Spleen (tissue), 11 donors: ENCODE data around the gene ATM. TPM values are rescaled to one million over a fixed set of nuclear protein-coding genes. Genes with fewer than 3 reads are reported as not detected.
"Not testable (repeated sequence)": the region's sequence is repeated elsewhere in the genome, so short reads cannot be mapped to it uniquely, and the experiment has no call there.

ENCODE experiments used
- DNase-seq: peaks from one replicate; pipeline ENCODE4 v3.0.0-alpha.2; 2020
- H3K27ac ChIP-seq, 8 donors: fragments of 200-600 bp; sonication (generic) in 7 of 8; 1 replicate in 4 of 8; 2 replicates in 4 of 8; pipeline versions ENCODE4 v1.5.0 to v1.8.0; 2016 to 2021; ENCODE audit warnings: inconsistent platforms in 4 of 8, mild to moderate bottlenecking in 4 of 8, moderate library complexity in 1 of 8
- H3K27me3 ChIP-seq, 7 donors: fragments of 200-600 bp; sonication (generic) in 6 of 7; replicated peaks in 1 of 7; 1 replicate in 4 of 7; 2 replicates in 3 of 7; pipeline versions ENCODE4 v1.5.0 to v1.8.0; 2016 to 2021; ENCODE audit warnings: inconsistent platforms in 3 of 7, mild to moderate bottlenecking in 1 of 7
- H3K36me3 ChIP-seq, 6 donors: fragments of 200-600 bp; sonication (generic) in 5 of 6; 1 replicate in 4 of 6; 2 replicates in 2 of 6; pipeline versions ENCODE4 v1.5.0 to v1.8.0; 2016 to 2021; ENCODE audit warnings: inconsistent platforms in 2 of 6
- H3K4me1 ChIP-seq, 6 donors: fragments of 200-600 bp; sonication (generic) in 5 of 6; 1 replicate in 3 of 6; 2 replicates in 3 of 6; pipeline versions ENCODE4 v1.5.0 to v1.8.0; 2016 to 2021; ENCODE audit warnings: inconsistent platforms in 3 of 6
- H3K4me3 ChIP-seq, 8 donors: fragments of 200-600 bp; sonication (generic) in 7 of 8; 1 replicate in 4 of 8; 2 replicates in 4 of 8; pipeline versions ENCODE4 v1.5.0 to v1.8.0; 2016 to 2021; ENCODE audit warnings: inconsistent platforms in 4 of 8, mild to moderate bottlenecking in 4 of 8, moderate library complexity in 2 of 8
- H3K9me3 ChIP-seq, 8 donors: fragments of 200-600 bp; sonication (generic) in 7 of 8; 1 replicate in 4 of 8; 2 replicates in 4 of 8; pipeline versions ENCODE4 v1.5.0 to v1.8.0; 2016 to 2021; ENCODE audit warnings: inconsistent platforms in 4 of 8
- POLR2A ChIP-seq, 3 donors: fragments of 450-650 bp; IDR thresholded peaks; one replicate each; pipeline ENCODE4 v1.5.1; 2017; ENCODE audit warnings: antibody characterized with exemption in 3 of 3, mild to moderate bottlenecking in 1 of 3
- POLR2AphosphoS5 ChIP-seq, 3 donors: sonication (generic); formaldehyde crosslinking; IDR thresholded peaks; one replicate each; pipeline ENCODE4 v1.5.1; 2017; ENCODE audit warnings: antibody characterized with exemption in 3 of 3
- WGBS, 5 donors: extraction: QIAGEN DNeasy Blood & Tissue Kit in 3 of 5; methylation state at CpG; one replicate each; pipeline versions ENCODE4 v1.1.5 to v1.1.7; 2013 to 2018; 5-methylcytosine and 5-hydroxymethylcytosine counted together
- intact Hi-C: fragments of 100-400 bp; cut with DNase I; formaldehyde crosslinking; loops from one replicate; pipeline ENCODE4 v1.15.0; 2023; ENCODE audit warnings: low total_unique reads
- polyA plus RNA-seq, 3 donors: library from polyadenylated mRNA; stranded (reverse); fragments of 200-250 nt; gene quantifications; one replicate each; pipeline ENCODE4 v1.2.1, GENCODE V29; 2013
- total RNA-seq, 7 donors: library from RNA; depleted of rRNA in 3 of 7; stranded (reverse); fragments of >200 nt in 3 of 7; fragmentation: NEBNext Ultra II Directional in 4 of 7; extraction: Animal tissue kit (Norgen Biotek cat#: 25700) in 4 of 7; gene quantifications; one replicate each; pipeline versions ENCODE4 v1.1.0 to v1.2.1, GENCODE V29; 2016 to 2021
- TF ChIP-seq, protein P1 (sequence below), 11 experiments: fragments of 200-600 bp in 7 of 11; fragments of 450-650 bp in 4 of 11; sonication (generic) in 4 of 11; IDR thresholded peaks in 8 of 11; conservative IDR thresholded peaks in 3 of 11; 1 replicate in 7 of 11; 2 replicates in 4 of 11; pipeline versions ENCODE4 v1.4.0 to v1.8.0; 2016 to 2021; ENCODE audit warnings: antibody characterized with exemption in 11 of 11, inconsistent platforms in 4 of 11, mild to moderate bottlenecking in 1 of 11
- donor health status: healthy with polysubstance abuse.
- donor health status: DM: no; HTN: no; CAD: no; lungs with moderate emphysema.
- donor health status: DM: no; HTN: no; CAD: no.
- donor health status: Bipolar disorder and iron deficiency.
- donor health status: healthy.
- donor health status: DM: no; HTN: no; CAD: no.
- donor health status: DM: yes; HTN: yes; CAD: no.

ATM gene
- total and polyA plus RNA-seq, 10 donors = 33.1 to 408 (median 228) TPM

- intact Hi-C loops = no loop called here
- Histone ChIP-seq H3K9me3 (peaks cover 0 to 19% (median 11%) of the 10 kb centered on the region in 8 donors), H3K36me3 (peaks cover 0 to 83% (median 31%) of the 10 kb centered on the region in 6 donors), H3K27me3 (no peaks in the 10 kb centered on the region), H3K4me1 (no peaks in the 10 kb centered on the region), H3K27ac (no peak overlapping the region), H3K4me3 (no peak overlapping the region)
- WGBS, 5 donors = 69 to 97% (median 85%) methylated on average over 5 of the region's 5 CpGs
- no peak for DNase-seq
- no peak for TF ChIP-seq POLR2A (IDR thresholded peaks at IDR 0.05)
- no peak for TF ChIP-seq POLR2AphosphoS5 (IDR thresholded peaks at IDR 0.05)
- TF ChIP-seq, protein P1, sequence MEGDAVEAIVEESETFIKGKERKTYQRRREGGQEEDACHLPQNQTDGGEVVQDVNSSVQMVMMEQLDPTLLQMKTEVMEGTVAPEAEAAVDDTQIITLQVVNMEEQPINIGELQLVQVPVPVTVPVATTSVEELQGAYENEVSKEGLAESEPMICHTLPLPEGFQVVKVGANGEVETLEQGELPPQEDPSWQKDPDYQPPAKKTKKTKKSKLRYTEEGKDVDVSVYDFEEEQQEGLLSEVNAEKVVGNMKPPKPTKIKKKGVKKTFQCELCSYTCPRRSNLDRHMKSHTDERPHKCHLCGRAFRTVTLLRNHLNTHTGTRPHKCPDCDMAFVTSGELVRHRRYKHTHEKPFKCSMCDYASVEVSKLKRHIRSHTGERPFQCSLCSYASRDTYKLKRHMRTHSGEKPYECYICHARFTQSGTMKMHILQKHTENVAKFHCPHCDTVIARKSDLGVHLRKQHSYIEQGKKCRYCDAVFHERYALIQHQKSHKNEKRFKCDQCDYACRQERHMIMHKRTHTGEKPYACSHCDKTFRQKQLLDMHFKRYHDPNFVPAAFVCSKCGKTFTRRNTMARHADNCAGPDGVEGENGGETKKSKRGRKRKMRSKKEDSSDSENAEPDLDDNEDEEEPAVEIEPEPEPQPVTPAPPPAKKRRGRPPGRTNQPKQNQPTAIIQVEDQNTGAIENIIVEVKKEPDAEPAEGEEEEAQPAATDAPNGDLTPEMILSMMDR (IDR thresholded peaks at IDR 0.05 in 8 of 11, conservative IDR thresholded peaks at IDR 0.05 in 3 of 11) = no peak
These were observed 146.2 kb downstream of the ATM start for GRCh38 chr11:108369064-108369463.

DNA sequence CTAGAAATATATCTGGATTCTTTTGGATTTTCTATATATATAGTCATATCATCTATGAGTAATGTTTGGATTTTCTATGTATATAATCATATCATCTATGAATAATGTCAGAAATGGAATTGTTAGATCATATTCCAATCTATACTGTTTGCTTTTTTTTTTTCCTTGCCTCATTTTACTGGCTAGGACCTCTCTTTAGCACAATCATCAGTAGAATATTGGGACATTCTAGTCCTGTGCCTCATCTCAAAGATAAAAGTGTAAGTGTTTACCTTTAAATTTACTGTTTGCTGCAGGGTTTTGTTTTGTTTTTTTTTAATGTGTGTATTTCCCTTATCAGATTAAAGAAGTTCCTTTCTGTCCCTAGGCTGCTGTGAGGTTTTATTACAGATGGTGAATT, 147.4 kb downstream of the ATM start:
- Histone ChIP-seq H3K27me3 (no peaks in the 10 kb centered on the region), H3K4me1 (no peaks in the 10 kb centered on the region), H3K4me3 (no peak overlapping the region), H3K36me3 (peaks cover 0 to 70% (median 23%) of the 10 kb centered on the region in 6 donors), H3K9me3 (peaks cover 0 to 22% (median 12%) of the 10 kb centered on the region in 8 donors), H3K27ac (no peak overlapping the region)
- intact Hi-C loops = no loop called here
- TF ChIP-seq POLR2A (IDR thresholded peaks at IDR 0.05) = no peak
- TF ChIP-seq POLR2AphosphoS5 (IDR thresholded peaks at IDR 0.05) = no peak
- no peak for DNase-seq

DNA sequence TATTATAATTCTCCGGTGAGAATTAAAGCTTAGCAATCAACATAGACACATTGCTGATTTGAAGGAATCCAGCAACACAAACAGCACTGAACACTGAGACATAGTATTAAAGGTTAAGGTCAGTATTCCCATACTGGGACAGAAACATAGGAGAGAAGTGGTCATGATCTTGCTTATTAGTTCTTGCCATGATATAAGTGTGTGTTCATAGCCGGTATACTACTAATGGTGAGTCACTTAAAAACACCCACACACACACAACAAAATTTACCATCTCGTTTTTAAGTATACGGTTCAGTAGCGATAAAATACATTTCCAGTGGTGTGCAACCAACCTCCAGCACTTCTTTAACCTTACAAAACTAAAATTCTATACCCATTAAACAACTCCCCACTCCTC, 148.1 kb downstream of the ATM start:
- WGBS, 5 donors = 74 to 79% (median 77%) methylated on average over 5 of the region's 5 CpGs
- H3K27me3 ChIP-seq = no peaks in the 10 kb centered on the region
- no peak for TF ChIP-seq POLR2AphosphoS5 (IDR thresholded peaks at IDR 0.05)
- TF ChIP-seq POLR2A (IDR thresholded peaks at IDR 0.05) = no peak
- TF ChIP-seq, protein P1 (IDR thresholded peaks at IDR 0.05 in 8 of 11, conservative IDR thresholded peaks at IDR 0.05 in 3 of 11) = no peak
- H3K36me3 ChIP-seq = peaks cover 0 to 63% (median 16%) of the 10 kb centered on the region in 6 donors
- H3K4me3 ChIP-seq = no peak overlapping the region
- no peaks in the 10 kb centered on the region for H3K4me1 ChIP-seq
- H3K9me3 ChIP-seq = peaks cover 0 to 22% (median 12%) of the 10 kb centered on the region in 8 donors
- intact Hi-C loops = no loop called here
- DNase-seq = no peak
- no peak overlapping the region for H3K27ac ChIP-seq

DNA sequence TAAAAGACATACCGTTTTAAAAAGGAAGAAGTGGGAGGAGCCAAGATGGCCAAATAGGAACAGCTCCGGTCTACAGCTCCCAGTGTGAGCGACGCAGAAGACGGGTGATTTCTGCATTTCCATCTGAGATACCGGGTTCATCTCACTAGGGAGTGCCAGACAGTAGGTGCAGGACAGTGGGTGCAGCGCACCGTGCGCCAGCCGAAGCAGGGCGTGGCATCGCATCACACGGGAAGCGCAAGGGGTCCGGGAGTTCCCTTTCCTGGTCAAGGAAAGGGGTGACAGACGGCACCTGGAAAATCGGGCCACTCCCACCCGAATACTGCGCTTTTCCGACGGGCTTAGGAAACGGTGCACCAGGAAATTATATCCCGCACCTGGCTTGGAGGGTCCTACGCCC, 150.6 kb downstream of the ATM start:
- 92 to 97% (median 95%) methylated on average over 24 of the region's 24 CpGs for WGBS, 5 donors
- H3K4me1 ChIP-seq, H3K27ac ChIP-seq, H3K27me3 ChIP-seq, H3K4me3 ChIP-seq, DNase-seq, intact Hi-C loops: not testable (repeated sequence)
- Histone ChIP-seq H3K9me3 (peaks cover 0 to 22% (median 12%) of the 10 kb centered on the region in 8 donors), H3K36me3 (peaks cover 0 to 38% (median 3%) of the 10 kb centered on the region in 6 donors)
- peak in 2 of 3 donors; percentile 32 to 60 for TF ChIP-seq POLR2AphosphoS5 (IDR thresholded peaks at IDR 0.05)

DNA sequence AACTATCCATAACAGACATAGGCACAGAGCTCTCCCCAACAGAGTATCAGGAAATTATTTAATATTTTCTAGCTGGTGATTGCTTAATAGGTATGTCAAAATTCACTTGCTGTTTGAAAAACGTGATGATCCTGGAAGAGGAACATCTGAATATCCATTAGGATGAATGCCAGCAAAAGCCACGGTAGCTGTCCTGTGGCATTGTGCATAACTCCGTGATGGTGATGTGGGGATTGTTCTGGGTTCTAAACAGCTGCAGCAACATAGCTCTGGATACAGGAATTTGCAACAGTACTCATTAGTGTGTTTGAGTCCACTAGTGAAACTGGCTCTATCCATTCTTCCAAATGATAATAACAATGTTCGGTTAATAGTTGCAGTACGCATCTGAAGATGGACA, 165.7 kb downstream of the ATM start:
- Histone ChIP-seq H3K4me1 (no peaks in the 10 kb centered on the region), H3K9me3 (no peaks in the 10 kb centered on the region), H3K36me3 (no peaks in the 10 kb centered on the region), H3K27me3 (no peaks in the 10 kb centered on the region), H3K27ac (no peak overlapping the region), H3K4me3 (no peak overlapping the region)
- intact Hi-C loops = no loop called here
- no peak for TF ChIP-seq POLR2AphosphoS5 (IDR thresholded peaks at IDR 0.05)
- TF ChIP-seq, protein P1 (IDR thresholded peaks at IDR 0.05 in 8 of 11, conservative IDR thresholded peaks at IDR 0.05 in 3 of 11) = no peak
- TF ChIP-seq POLR2A (IDR thresholded peaks at IDR 0.05) = no peak
- DNase-seq = no peak
- 68 to 88% (median 82%) methylated on average over 5 of the region's 5 CpGs for WGBS, 5 donors
